Nephron progenitor cell (in vitro differentiated cells): Measurements from ENCODE around the gene TRIM41.

Experiments used
- DNase-seq: peaks from one replicate; pipeline ENCODE4 v3.0.0; 2021
- H3K27ac Mint-ChIP-seq: 2 replicates; pipeline ENCODE4 v1.8.0; 2021; ENCODE audit warnings: mild to moderate bottlenecking, moderate library complexity, mixed read lengths
- H3K27me3 Mint-ChIP-seq: 2 replicates; pipeline ENCODE4 v1.8.0; 2021; ENCODE audit warnings: mild to moderate bottlenecking, low read depth, mixed read lengths; ENCODE audit not compliant: poor library complexity
- H3K36me3 Mint-ChIP-seq: 2 replicates; pipeline ENCODE4 v1.8.0; 2021; ENCODE audit warnings: low read depth, mixed read lengths
- H3K4me1 Mint-ChIP-seq: 2 replicates; pipeline ENCODE4 v1.8.0; 2021; ENCODE audit warnings: mixed read lengths
- H3K4me3 Mint-ChIP-seq: 2 replicates; pipeline ENCODE4 v1.8.0; 2021; ENCODE audit warnings: mild to moderate bottlenecking, moderate library complexity, mixed read lengths
- H3K9me3 Mint-ChIP-seq: 2 replicates; pipeline ENCODE4 v1.8.0; 2021; ENCODE audit warnings: mild to moderate bottlenecking, moderate library complexity, mixed read lengths
- TF ChIP-seq, protein P1 (sequence below): fragments of 200-600 bp; sonication (generic); IDR thresholded peaks from 2 replicates; pipeline ENCODE4 v1.5.0; 2021; ENCODE audit warnings: antibody characterized with exemption

Gene TRIM41

DNA sequence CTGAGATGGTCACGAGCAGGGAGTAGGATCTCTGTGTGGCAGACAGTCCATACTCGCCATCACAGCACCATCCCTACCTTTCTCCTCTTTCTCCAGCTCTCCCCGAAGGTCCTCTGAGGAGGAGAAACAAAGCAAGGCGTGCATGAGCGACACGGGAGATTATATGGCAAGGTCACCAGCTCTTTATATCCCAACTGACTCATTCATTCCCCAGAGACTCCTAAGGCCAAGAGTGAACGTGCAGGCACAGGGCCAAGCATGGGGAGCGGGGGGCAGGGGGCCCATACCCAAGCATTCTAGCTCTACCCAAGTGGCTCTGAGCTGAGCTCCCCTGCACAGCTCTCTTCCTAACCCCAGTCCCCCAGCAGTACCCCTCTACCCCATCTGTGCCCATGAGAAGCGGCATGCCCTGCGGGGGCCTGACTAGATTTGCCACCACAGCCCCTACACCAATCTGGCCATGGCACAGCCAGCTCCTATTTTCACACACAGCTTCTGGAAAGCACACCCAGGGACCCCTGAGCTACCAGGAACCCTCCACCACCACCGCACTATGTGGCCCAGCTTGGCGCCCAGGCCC is 24.9 kb upstream of the TRIM41 start:
- no peaks in the 10 kb centered on the region for H3K9me3 Mint-ChIP-seq
- H3K4me3 Mint-ChIP-seq, result no peak overlapping the region
- no peaks in the 10 kb centered on the region for H3K36me3 Mint-ChIP-seq
- H3K4me1 Mint-ChIP-seq, result peaks cover 33% of the 10 kb centered on the region
- H3K27ac Mint-ChIP-seq, result no peak overlapping the region
- H3K27me3 Mint-ChIP-seq, result peaks cover 73% of the 10 kb centered on the region
- DNase-seq, result no peak
- TF ChIP-seq, protein P1, sequence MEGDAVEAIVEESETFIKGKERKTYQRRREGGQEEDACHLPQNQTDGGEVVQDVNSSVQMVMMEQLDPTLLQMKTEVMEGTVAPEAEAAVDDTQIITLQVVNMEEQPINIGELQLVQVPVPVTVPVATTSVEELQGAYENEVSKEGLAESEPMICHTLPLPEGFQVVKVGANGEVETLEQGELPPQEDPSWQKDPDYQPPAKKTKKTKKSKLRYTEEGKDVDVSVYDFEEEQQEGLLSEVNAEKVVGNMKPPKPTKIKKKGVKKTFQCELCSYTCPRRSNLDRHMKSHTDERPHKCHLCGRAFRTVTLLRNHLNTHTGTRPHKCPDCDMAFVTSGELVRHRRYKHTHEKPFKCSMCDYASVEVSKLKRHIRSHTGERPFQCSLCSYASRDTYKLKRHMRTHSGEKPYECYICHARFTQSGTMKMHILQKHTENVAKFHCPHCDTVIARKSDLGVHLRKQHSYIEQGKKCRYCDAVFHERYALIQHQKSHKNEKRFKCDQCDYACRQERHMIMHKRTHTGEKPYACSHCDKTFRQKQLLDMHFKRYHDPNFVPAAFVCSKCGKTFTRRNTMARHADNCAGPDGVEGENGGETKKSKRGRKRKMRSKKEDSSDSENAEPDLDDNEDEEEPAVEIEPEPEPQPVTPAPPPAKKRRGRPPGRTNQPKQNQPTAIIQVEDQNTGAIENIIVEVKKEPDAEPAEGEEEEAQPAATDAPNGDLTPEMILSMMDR, result no peak

- TF ChIP-seq, protein P1, result no peak
- Mint-ChIP-seq H3K36me3 (no peaks in the 10 kb centered on the region), H3K4me3 (no peak overlapping the region), H3K4me1 (peaks cover 34% of the 10 kb centered on the region), H3K9me3 (no peaks in the 10 kb centered on the region), H3K27ac (no peak overlapping the region), H3K27me3 (peaks cover 75% of the 10 kb centered on the region)
- DNase-seq, result no peak
Measured at GRCh38 chr5:181198905-181199519, 24.1 kb upstream of the TRIM41 start.

DNA sequence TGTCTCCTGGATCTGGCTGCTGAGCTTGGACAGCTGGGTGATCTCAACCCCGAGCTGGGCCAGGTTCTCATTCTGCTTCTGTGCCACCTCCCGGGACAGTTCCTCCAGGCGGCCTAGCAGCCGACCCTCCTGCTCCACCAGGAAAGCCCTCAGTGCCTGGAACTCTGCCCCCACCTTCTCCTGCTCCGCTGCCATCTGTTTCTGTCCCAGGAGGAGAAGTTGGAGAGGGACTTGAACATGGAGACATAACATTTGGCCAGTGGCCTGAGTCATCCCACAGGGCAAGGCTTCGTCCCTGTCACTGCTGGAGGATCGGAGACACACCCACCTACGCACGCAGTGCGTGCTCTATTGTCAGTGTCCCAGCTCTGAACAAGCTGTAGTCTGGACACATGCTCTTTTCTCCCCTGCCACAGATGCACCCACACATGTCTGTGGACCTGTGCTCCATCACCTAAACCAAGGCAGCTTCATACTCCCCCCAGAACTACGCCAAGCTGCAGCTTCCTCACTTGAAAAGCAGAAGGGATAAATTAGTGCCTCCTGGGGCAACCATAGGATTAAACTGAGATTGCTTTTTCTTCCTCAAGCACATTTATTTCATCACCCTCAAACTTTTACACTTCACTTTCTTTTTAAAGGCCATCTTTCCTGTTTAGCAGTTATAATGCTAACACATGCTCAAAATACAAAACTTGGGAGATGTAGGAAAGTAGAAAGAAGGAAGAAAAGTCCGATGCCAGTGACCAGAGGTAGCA is 23.0 kb upstream of the TRIM41 start:
- H3K4me1 Mint-ChIP-seq, result peaks cover 37% of the 10 kb centered on the region
- no peaks in the 10 kb centered on the region for H3K9me3 Mint-ChIP-seq
- H3K27ac Mint-ChIP-seq, result no peak overlapping the region
- DNase-seq, result no peak
- no peaks in the 10 kb centered on the region for H3K36me3 Mint-ChIP-seq
- peaks cover 79% of the 10 kb centered on the region for H3K27me3 Mint-ChIP-seq
- TF ChIP-seq, protein P1, result no peak
- H3K4me3 Mint-ChIP-seq, result no peak overlapping the region

- no peak for DNase-seq
- Mint-ChIP-seq H3K27me3 (peaks cover 83% of the 10 kb centered on the region), H3K27ac (no peak overlapping the region), H3K4me1 (peaks cover 43% of the 10 kb centered on the region), H3K9me3 (no peaks in the 10 kb centered on the region), H3K4me3 (no peak overlapping the region), H3K36me3 (no peaks in the 10 kb centered on the region)
- TF ChIP-seq, protein P1, result no peak
Measured at GRCh38 chr5:181200816-181201215, 22.3 kb upstream of the TRIM41 start.

DNA sequence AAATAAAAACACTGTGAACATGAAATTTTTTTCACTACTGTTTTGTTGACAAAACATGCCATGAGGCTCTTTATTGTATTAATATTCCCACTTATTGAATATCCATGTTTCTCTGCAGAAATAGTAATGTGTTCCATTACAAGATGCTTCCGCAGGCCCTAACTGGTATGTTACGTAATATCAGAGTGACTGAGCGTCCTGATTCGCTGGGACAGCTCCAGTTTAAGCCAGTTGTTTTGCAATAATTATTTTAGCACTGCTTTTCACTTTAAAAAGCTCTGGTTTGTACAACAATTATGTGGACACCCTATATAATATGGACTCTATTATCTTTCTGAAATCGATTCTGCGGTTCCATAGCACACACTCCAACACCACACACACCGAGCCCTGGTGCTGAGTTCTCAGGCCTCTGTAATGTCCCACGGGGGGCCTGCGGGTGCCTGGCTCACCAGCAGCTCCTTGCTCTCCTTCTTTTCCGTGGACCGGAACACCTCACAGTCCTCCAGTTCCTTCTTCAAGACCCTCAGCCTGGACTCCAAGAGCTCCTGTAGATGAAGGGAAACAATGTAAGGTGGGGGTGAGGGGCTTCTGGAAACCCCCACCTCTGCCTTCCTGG is 19.9 kb upstream of the TRIM41 start:
- Mint-ChIP-seq H3K4me3 (peak overlapping the region; percentile 85), H3K27ac (no peak overlapping the region), H3K27me3 (peaks cover 95% of the 10 kb centered on the region), H3K9me3 (peaks cover 16% of the 10 kb centered on the region), H3K4me1 (peaks cover 42% of the 10 kb centered on the region), H3K36me3 (no peaks in the 10 kb centered on the region)
- TF ChIP-seq, protein P1, result no peak
- DNase-seq, result no peak
